ENCODE results near the gene LAP3.

The LAP3 gene

DNA sequence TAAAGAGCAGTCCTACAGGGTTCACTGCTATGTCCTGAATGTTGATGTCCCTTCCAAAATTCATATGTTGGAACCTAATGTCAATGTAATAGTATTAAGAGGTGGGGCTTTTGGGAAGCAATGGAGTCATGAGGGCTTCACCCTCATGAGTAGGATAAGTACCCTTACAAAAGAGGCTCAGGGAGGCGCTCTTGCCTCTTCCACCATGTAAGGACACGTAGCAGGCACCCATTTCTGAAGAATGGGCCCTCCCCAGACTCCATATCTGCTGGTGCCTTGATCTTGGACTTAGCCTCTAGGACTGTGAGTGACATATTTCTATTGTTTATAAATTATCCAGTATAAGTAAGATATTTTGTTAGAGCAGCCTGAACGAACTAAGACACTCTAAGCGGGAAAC lies 53.2 kb downstream of the LAP3 start:
- ChIA-PET CTCF (interaction anchor here (1.4 kb wide), 1 partner anchor 15 kb away, joined by 3 read pairs; no protein-coding TSS in a partner anchor), POLR2A (no interaction called here)
- DNase-seq (ENCODE audit: low read depth, low spot score), result no peak
- no peak overlapping the region for H3K4me3 ChIP-seq (ENCODE audit: low read depth, low read length)
- TF ChIP-seq, protein P1, sequence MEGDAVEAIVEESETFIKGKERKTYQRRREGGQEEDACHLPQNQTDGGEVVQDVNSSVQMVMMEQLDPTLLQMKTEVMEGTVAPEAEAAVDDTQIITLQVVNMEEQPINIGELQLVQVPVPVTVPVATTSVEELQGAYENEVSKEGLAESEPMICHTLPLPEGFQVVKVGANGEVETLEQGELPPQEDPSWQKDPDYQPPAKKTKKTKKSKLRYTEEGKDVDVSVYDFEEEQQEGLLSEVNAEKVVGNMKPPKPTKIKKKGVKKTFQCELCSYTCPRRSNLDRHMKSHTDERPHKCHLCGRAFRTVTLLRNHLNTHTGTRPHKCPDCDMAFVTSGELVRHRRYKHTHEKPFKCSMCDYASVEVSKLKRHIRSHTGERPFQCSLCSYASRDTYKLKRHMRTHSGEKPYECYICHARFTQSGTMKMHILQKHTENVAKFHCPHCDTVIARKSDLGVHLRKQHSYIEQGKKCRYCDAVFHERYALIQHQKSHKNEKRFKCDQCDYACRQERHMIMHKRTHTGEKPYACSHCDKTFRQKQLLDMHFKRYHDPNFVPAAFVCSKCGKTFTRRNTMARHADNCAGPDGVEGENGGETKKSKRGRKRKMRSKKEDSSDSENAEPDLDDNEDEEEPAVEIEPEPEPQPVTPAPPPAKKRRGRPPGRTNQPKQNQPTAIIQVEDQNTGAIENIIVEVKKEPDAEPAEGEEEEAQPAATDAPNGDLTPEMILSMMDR (IDR thresholded peaks at IDR 0.05; ENCODE audit: insufficient read depth, low read length, missing control alignments), result no peak

- TF ChIP-seq, protein P1 (IDR thresholded peaks at IDR 0.05; ENCODE audit: insufficient read depth, low read length, missing control alignments), result no peak
- no peak for DNase-seq (ENCODE audit: low read depth, low spot score)
- POLR2A ChIA-PET, result no interaction called here
- H3K4me3 ChIP-seq (ENCODE audit: low read depth, low read length), result no peak overlapping the region
- CTCF ChIA-PET, result interaction anchor here (1.9 kb wide), 2 partner anchors 35 to 85 kb away, joined by 4 to 12 read pairs; no protein-coding TSS in a partner anchor
Measured at GRCh38 chr4:17633600-17633999, 56.6 kb downstream of the LAP3 start.

DNA sequence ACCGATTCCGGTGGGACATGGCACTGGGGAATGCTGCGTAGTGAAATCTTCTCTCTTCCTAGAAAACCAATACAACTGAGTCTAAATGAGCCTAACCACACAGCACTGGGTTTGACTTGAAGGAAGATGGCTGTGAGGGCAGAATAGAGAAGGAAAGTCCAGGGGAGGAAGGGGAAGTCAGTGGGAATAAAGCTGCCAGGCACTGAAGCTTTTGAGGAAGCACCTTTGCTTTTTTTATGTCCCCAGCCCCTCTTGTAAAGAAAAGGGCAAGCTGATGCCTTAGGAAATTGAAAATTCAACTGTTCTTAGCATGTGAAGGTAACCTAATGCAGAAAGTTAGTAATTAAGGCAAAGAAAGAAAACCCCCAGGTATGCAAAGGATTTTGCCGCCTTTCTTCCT lies 58.1 kb downstream of the LAP3 start:
- H3K4me3 ChIP-seq (ENCODE audit: low read depth, low read length), result no peak overlapping the region
- CTCF ChIA-PET, result interaction anchor here (1.4 to 5.5 kb wide), 6 partner anchors 9 to 173 kb away, joined by 3 to 105 read pairs (median 8); no protein-coding TSS in a partner anchor
- TF ChIP-seq, protein P1 (IDR thresholded peaks at IDR 0.05; ENCODE audit: insufficient read depth, low read length, missing control alignments), result no peak
- POLR2A ChIA-PET, result no interaction called here
- no peak for DNase-seq (ENCODE audit: low read depth, low spot score)

GRCh38 chr4:17636341-17636695 lies 59.3 kb downstream of the LAP3 start:
- ChIA-PET CTCF (interaction anchor here (0.7 to 5.5 kb wide), 21 partner anchors 10 to 958 kb away, joined by 3 to 105 read pairs (median 5); partner anchors contain the start of gene MED28), POLR2A (no interaction called here)
- no peak for DNase-seq (ENCODE audit: low read depth, low spot score)
- no peak overlapping the region for H3K4me3 ChIP-seq (ENCODE audit: low read depth, low read length)
- TF ChIP-seq, protein P1 (IDR thresholded peaks at IDR 0.05; ENCODE audit: insufficient read depth, low read length, missing control alignments), result no peak

- TF ChIP-seq, protein P1 (IDR thresholded peaks at IDR 0.05; ENCODE audit: insufficient read depth, low read length, missing control alignments), result peak; percentile 80
- no peak for DNase-seq (ENCODE audit: low read depth, low spot score)
- H3K4me3 ChIP-seq (ENCODE audit: low read depth, low read length), result no peak overlapping the region
- POLR2A ChIA-PET, result no interaction called here
- CTCF ChIA-PET, result interaction anchor here (0.7 to 5.5 kb wide), 27 partner anchors 11 to 958 kb away, joined by 3 to 105 read pairs (median 4); partner anchors contain the start of gene MED28
Measured at GRCh38 chr4:17636696-17637622, 60.0 kb downstream of the LAP3 start.

GRCh38 chr4:17639136-17639535 lies 62.1 kb downstream of the LAP3 start:
- DNase-seq (ENCODE audit: low read depth, low spot score), result no peak
- POLR2A ChIA-PET, result interaction anchor here (0.7 kb wide), 1 partner anchor 479 kb away, joined by 4 read pairs; no protein-coding TSS in a partner anchor
- TF ChIP-seq, protein P1 (IDR thresholded peaks at IDR 0.05; ENCODE audit: insufficient read depth, low read length, missing control alignments), result no peak
- CTCF ChIA-PET, result interaction anchor here (1.1 to 5.5 kb wide), 4 partner anchors 17 to 91 kb away, joined by 3 to 105 read pairs (median 3); no protein-coding TSS in a partner anchor
- no peak overlapping the region for H3K4me3 ChIP-seq (ENCODE audit: low read depth, low read length)
